ENCODE results near the gene LMCD1.

LMCD1 gene

DNA sequence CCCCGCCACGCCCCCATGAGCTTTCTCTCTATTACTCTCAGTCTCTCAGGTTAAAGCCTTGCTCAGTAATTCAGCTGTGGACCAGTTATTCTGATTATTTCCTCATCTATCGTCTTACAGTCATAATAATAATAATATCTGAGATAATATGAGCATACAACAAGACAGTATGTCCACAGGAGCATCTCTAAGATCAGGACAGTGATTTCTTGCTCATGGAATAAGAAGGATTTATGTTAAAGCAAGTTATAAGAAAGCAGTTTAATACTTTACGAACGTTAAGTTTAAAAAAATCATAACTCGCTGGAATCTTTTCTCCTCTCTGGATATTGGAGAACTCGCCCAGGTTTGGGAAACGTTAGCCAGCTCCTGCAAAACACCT is 643 bp upstream of the LMCD1 start:
- no peaks in the 10 kb centered on the region for H3F3A ChIP-seq (ENCODE audit: insufficient read depth)
- H2AFZ ChIP-seq (ENCODE audit: low read depth, low read length, severe bottlenecking) = peak overlapping the region; percentile 78
- no peak overlapping the region for H3K27ac ChIP-seq (ENCODE audit: low read depth, low read length)
- peak overlapping the region; percentile 25; the same call in 1 of the 2 replicates for H3K9ac ChIP-seq (ENCODE audit: low read length)
- H3K9me3 ChIP-seq (ENCODE audit: insufficient read depth, low read length) = no peaks in the 10 kb centered on the region
- no peak for TF ChIP-seq EZH2phosphoT487 (conservative IDR thresholded peaks at IDR 0.05; ENCODE audit: low read length)
- TF ChIP-seq, protein P1, sequence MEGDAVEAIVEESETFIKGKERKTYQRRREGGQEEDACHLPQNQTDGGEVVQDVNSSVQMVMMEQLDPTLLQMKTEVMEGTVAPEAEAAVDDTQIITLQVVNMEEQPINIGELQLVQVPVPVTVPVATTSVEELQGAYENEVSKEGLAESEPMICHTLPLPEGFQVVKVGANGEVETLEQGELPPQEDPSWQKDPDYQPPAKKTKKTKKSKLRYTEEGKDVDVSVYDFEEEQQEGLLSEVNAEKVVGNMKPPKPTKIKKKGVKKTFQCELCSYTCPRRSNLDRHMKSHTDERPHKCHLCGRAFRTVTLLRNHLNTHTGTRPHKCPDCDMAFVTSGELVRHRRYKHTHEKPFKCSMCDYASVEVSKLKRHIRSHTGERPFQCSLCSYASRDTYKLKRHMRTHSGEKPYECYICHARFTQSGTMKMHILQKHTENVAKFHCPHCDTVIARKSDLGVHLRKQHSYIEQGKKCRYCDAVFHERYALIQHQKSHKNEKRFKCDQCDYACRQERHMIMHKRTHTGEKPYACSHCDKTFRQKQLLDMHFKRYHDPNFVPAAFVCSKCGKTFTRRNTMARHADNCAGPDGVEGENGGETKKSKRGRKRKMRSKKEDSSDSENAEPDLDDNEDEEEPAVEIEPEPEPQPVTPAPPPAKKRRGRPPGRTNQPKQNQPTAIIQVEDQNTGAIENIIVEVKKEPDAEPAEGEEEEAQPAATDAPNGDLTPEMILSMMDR (IDR thresholded peaks at IDR 0.05; ENCODE audit: insufficient read depth, low read length, poor library complexity, severe bottlenecking) = no peak
- peak overlapping the region; percentile 36 for H3K4me3 ChIP-seq (ENCODE audit: insufficient read depth, low read length, poor library complexity, severe bottlenecking)
- H4K20me1 ChIP-seq (ENCODE audit: low read depth, low read length) = no peaks in the 10 kb centered on the region
- no peaks in the 10 kb centered on the region for H3K79me2 ChIP-seq (ENCODE audit: insufficient read depth, low read length)
- no peaks in the 10 kb centered on the region for H3K27me3 ChIP-seq (ENCODE audit: low read length)
- H3K36me3 ChIP-seq (ENCODE audit: low read length) = no peaks in the 10 kb centered on the region
- H3K4me2 ChIP-seq (ENCODE audit: low read depth, low read length, poor library complexity, severe bottlenecking) = peak overlapping the region; percentile 49
- H3K9me2 ChIP-seq (replicated peaks; ENCODE audit: insufficient read depth, low read length) = no peaks in the 10 kb centered on the region

DNA sequence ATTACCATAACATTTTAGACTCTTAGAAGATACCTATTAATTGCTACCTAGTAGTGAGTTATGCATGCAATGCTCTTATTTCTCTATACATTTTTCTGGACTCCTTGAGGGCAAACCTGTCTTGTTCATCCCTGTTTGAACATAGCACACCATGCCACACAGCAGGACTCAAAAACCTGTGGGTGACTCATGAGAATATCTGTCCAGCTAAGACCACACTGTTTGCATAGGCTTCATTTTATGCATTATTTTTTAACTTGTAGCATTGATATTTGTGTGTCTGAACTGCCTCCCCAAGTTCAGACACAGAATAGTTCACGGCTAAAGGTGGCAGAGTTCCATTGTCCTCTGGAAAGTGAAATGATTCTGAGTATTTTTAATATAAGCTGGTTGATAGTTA is 1.8 kb downstream of the LMCD1 start:
- Histone ChIP-seq H2AFZ (ENCODE audit: low read depth, low read length, severe bottlenecking) (no peak overlapping the region), H3F3A (ENCODE audit: insufficient read depth) (no peaks in the 10 kb centered on the region), H3K9me2 (replicated peaks; ENCODE audit: insufficient read depth, low read length) (no peaks in the 10 kb centered on the region), H3K9ac (ENCODE audit: low read length) (no peak overlapping the region), H3K4me3 (ENCODE audit: insufficient read depth, low read length, poor library complexity, severe bottlenecking) (no peak overlapping the region), H3K4me2 (ENCODE audit: low read depth, low read length, poor library complexity, severe bottlenecking) (no peak overlapping the region), H4K20me1 (ENCODE audit: low read depth, low read length) (no peaks in the 10 kb centered on the region), H3K27ac (ENCODE audit: low read depth, low read length) (no peak overlapping the region), H3K36me3 (ENCODE audit: low read length) (no peaks in the 10 kb centered on the region), H3K79me2 (ENCODE audit: insufficient read depth, low read length) (no peaks in the 10 kb centered on the region), H3K27me3 (ENCODE audit: low read length) (no peaks in the 10 kb centered on the region), H3K9me3 (ENCODE audit: insufficient read depth, low read length) (no peaks in the 10 kb centered on the region)
- no peak for TF ChIP-seq EZH2phosphoT487 (conservative IDR thresholded peaks at IDR 0.05; ENCODE audit: low read length)
- TF ChIP-seq, protein P1 (IDR thresholded peaks at IDR 0.05; ENCODE audit: insufficient read depth, low read length, poor library complexity, severe bottlenecking) = no peak

DNA sequence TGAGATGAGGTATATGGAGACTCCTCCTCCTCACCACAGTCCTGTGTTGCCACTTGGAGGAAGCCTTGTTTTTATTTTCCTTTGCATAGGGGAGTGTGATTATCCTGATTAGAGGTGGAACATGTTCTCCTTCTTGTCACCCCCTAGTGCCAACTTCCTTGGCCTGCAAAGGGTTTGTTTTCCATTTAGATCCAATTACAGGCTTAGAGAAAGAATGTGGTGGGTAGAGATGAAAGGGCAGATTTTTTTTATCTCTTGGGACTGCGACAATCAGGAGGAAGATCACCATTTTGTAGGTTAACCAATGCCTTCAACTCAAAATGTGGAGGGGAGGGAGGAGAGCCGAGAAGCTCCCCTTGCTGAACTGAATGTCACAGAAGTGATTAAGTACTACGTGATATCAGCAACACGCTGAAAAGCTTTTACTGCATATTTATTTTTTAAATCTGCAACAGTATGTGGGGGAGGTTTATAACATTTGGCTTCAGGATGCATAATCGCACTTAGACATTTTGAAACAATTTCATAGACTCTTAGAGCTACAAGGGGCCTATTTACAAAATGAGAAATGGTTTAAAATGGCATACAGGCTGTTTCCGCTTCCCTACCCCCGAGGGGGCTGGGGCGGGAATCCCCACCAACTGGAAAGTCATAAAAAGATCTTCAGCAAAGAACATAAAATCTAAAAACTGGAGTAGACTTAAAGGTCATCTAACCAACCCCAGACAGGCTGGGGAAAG is 2.4 kb downstream of the LMCD1 start:
- H3K36me3 ChIP-seq (ENCODE audit: low read length) = no peaks in the 10 kb centered on the region
- no peaks in the 10 kb centered on the region for H3K9me3 ChIP-seq (ENCODE audit: insufficient read depth, low read length)
- no peak overlapping the region for H2AFZ ChIP-seq (ENCODE audit: low read depth, low read length, severe bottlenecking)
- H3K4me3 ChIP-seq (ENCODE audit: insufficient read depth, low read length, poor library complexity, severe bottlenecking) = no peak overlapping the region
- no peaks in the 10 kb centered on the region for H3F3A ChIP-seq (ENCODE audit: insufficient read depth)
- no peaks in the 10 kb centered on the region for H4K20me1 ChIP-seq (ENCODE audit: low read depth, low read length)
- H3K9ac ChIP-seq (ENCODE audit: low read length) = no peak overlapping the region
- no peak overlapping the region for H3K27ac ChIP-seq (ENCODE audit: low read depth, low read length)
- no peaks in the 10 kb centered on the region for H3K9me2 ChIP-seq (replicated peaks; ENCODE audit: insufficient read depth, low read length)
- no peak overlapping the region for H3K4me2 ChIP-seq (ENCODE audit: low read depth, low read length, poor library complexity, severe bottlenecking)
- H3K79me2 ChIP-seq (ENCODE audit: insufficient read depth, low read length) = no peaks in the 10 kb centered on the region
- no peak for TF ChIP-seq EZH2phosphoT487 (conservative IDR thresholded peaks at IDR 0.05; ENCODE audit: low read length)
- TF ChIP-seq, protein P1 (IDR thresholded peaks at IDR 0.05; ENCODE audit: insufficient read depth, low read length, poor library complexity, severe bottlenecking) = no peak
- no peaks in the 10 kb centered on the region for H3K27me3 ChIP-seq (ENCODE audit: low read length)
